ENCODE measurements around the gene CANT1. TPM values are rescaled to one million over a fixed set of nuclear protein-coding genes. Genes with fewer than 3 reads are reported as not detected.

Gene CANT1
- total RNA-seq, 3 donors from 2014 or later (not counting 1 experiment from before 2014, with no cell fraction given): 40.0 to 58.8 (median 53.4) TPM

GRCh38 chr17:78960928-78961327, 48.6 kb downstream of the CANT1 start:
- no peak for DNase-seq
- no peaks in the 10 kb centered on the region for H3K4me1 ChIP-seq (ENCODE audit: control insufficient read depth, insufficient read depth, low read length)
- Mint-ChIP-seq H3K27me3 (ENCODE audit: low read depth in 2 of 2) (no peaks in the 10 kb centered on the region), H3K9me3 (no peaks in the 10 kb centered on the region), H3K4me1 (no peaks in the 10 kb centered on the region), H3K27ac (no peak overlapping the region), H3K4me3 (no peak overlapping the region), H3K36me3 (no peaks in the 10 kb centered on the region)
- ATAC-seq: no peak
- no peak overlapping the region for H3K4me3 ChIP-seq (ENCODE audit: low read length)
- H3K36me3 ChIP-seq (ENCODE audit: control insufficient read depth, insufficient read depth, low read length): no peaks in the 10 kb centered on the region
- 82% methylated on average over 5 of the region's 5 CpGs for WGBS (ENCODE audit: insufficient coverage)
- H3K27ac ChIP-seq (ENCODE audit: low read length): no peak overlapping the region
- no peaks in the 10 kb centered on the region for H3K9me3 ChIP-seq (ENCODE audit: control insufficient read depth, insufficient read depth, low read length)
- TF ChIP-seq CTCF (IDR thresholded peaks at IDR 0.05): no peak
- intact Hi-C loops (cut with micrococcal nuclease): no loop called here
- no peaks in the 10 kb centered on the region for H3K27me3 ChIP-seq (ENCODE audit: control insufficient read depth, insufficient read depth, low read length)

GRCh38 chr17:78959803-78960202, 49.8 kb downstream of the CANT1 start:
- Histone ChIP-seq H3K4me3 (ENCODE audit: low read length) (no peak overlapping the region), H3K9me3 (ENCODE audit: control insufficient read depth, insufficient read depth, low read length) (no peaks in the 10 kb centered on the region), H3K4me1 (ENCODE audit: control insufficient read depth, insufficient read depth, low read length) (no peaks in the 10 kb centered on the region), H3K27me3 (ENCODE audit: control insufficient read depth, insufficient read depth, low read length) (no peaks in the 10 kb centered on the region), H3K36me3 (ENCODE audit: control insufficient read depth, insufficient read depth, low read length) (no peaks in the 10 kb centered on the region), H3K27ac (ENCODE audit: low read length) (no peak overlapping the region)
- ATAC-seq: no peak
- intact Hi-C loops (cut with micrococcal nuclease): no loop called here
- DNase-seq: no peak
- Mint-ChIP-seq H3K4me1 (no peaks in the 10 kb centered on the region), H3K36me3 (no peaks in the 10 kb centered on the region), H3K9me3 (no peaks in the 10 kb centered on the region), H3K4me3 (no peak overlapping the region), H3K27me3 (ENCODE audit: low read depth in 2 of 2) (no peaks in the 10 kb centered on the region), H3K27ac (no peak overlapping the region)
- WGBS (ENCODE audit: insufficient coverage): 94% methylated on average over 12 of the region's 12 CpGs
- TF ChIP-seq CTCF (IDR thresholded peaks at IDR 0.05): no peak

DNA sequence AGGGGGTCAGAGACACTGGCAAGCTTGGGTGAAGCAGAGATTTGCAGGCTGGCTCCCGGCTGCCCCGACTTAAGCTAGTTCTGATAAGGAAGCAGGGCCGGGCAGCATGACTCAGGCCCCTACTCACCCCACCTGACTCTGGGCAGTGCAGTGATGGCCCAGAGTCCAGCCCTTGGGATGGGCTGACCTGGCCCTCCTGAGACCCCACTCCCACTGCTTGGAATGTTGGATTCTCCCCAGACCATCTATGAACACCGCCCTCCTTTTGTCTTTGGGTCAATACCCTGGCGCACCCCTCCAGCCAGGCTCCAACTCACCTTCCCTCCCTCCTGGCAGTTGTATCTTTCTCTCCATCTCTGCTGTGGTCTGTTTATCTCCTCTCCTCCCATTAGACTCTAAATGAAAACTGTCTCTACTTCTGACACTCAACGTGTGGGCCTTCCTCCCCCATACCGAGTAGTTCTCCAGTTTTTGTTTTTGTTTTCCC, 50.9 kb downstream of the CANT1 start:
- no peak for ATAC-seq
- no peaks in the 10 kb centered on the region for H3K4me1 Mint-ChIP-seq
- intact Hi-C loops (cut with micrococcal nuclease): no loop called here
- H3K9me3 Mint-ChIP-seq: no peaks in the 10 kb centered on the region
- Histone ChIP-seq H3K4me1 (ENCODE audit: control insufficient read depth, insufficient read depth, low read length) (no peaks in the 10 kb centered on the region), H3K9me3 (ENCODE audit: control insufficient read depth, insufficient read depth, low read length) (no peaks in the 10 kb centered on the region), H3K36me3 (ENCODE audit: control insufficient read depth, insufficient read depth, low read length) (no peaks in the 10 kb centered on the region), H3K27me3 (ENCODE audit: control insufficient read depth, insufficient read depth, low read length) (no peaks in the 10 kb centered on the region), H3K4me3 (ENCODE audit: low read length) (no peak overlapping the region), H3K27ac (ENCODE audit: low read length) (no peak overlapping the region)
- no peaks in the 10 kb centered on the region for H3K27me3 Mint-ChIP-seq (ENCODE audit: low read depth in 2 of 2)
- DNase-seq: no peak
- H3K36me3 Mint-ChIP-seq: no peaks in the 10 kb centered on the region
- 84% methylated on average over 7 of the region's 7 CpGs for WGBS (ENCODE audit: insufficient coverage)
- H3K4me3 Mint-ChIP-seq: no peak overlapping the region
- H3K27ac Mint-ChIP-seq: no peak overlapping the region
- no peak for TF ChIP-seq CTCF (IDR thresholded peaks at IDR 0.05)

GRCh38 chr17:78957128-78957527, 52.4 kb downstream of the CANT1 start:
- WGBS (ENCODE audit: insufficient coverage): 90% methylated on average over 12 of the region's 12 CpGs
- H3K27me3 ChIP-seq (ENCODE audit: control insufficient read depth, insufficient read depth, low read length): no peaks in the 10 kb centered on the region
- H3K9me3 ChIP-seq (ENCODE audit: control insufficient read depth, insufficient read depth, low read length): no peaks in the 10 kb centered on the region
- Mint-ChIP-seq H3K36me3 (no peaks in the 10 kb centered on the region), H3K4me3 (no peak overlapping the region), H3K9me3 (no peaks in the 10 kb centered on the region), H3K27ac (no peak overlapping the region), H3K27me3 (ENCODE audit: low read depth in 2 of 2) (no peaks in the 10 kb centered on the region), H3K4me1 (no peaks in the 10 kb centered on the region)
- no peak overlapping the region for H3K4me3 ChIP-seq (ENCODE audit: low read length)
- H3K27ac ChIP-seq (ENCODE audit: low read length): no peak overlapping the region
- H3K4me1 ChIP-seq (ENCODE audit: control insufficient read depth, insufficient read depth, low read length): no peaks in the 10 kb centered on the region
- no peaks in the 10 kb centered on the region for H3K36me3 ChIP-seq (ENCODE audit: control insufficient read depth, insufficient read depth, low read length)
- TF ChIP-seq CTCF (IDR thresholded peaks at IDR 0.05): no peak
- ATAC-seq (no peak), DNase-seq (no peak)
- intact Hi-C loops (cut with micrococcal nuclease): no loop called here
